NOMO-1 treated with dmso at 0.1 percent for 144 hours (cell line): ENCODE measurements around the gene RCAN2.

Source experiments
- DNase-seq: peaks from one replicate; lab custom pipeline; 2025; ENCODE audit not compliant: unreplicated experiment; lab: John Stamatoyannopoulos, UW

Gene RCAN2

DNA sequence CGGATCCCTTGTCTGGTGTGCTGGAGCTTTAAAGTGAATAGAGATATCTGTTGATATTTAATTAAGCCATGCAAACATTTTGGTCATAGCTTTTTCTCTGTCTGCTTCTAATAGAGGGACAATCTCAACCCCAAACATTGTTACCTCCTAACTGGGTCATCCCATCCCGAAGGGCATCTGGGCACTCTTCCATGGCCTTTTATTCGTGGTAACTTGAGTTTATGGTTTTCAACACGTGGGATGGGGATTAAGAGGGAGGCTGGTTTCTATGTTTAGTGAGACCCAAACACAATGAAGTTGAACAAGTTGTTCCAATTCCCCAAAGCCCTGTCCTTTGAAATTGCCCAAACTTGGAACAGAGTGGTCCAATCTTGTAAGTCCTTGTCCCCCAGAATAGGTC lies 319.1 kb downstream of the RCAN2 start:
- no peak for DNase-seq
